ENCODE data around the gene CREB3L4. TPM values are rescaled to one million over a fixed set of nuclear protein-coding genes. Genes with fewer than 3 reads are reported as not detected.
"Not testable (repeated sequence)": the region's sequence is repeated elsewhere in the genome, so short reads cannot be mapped to it uniquely, and the experiment has no call there.

CREB3L4 gene
- total RNA-seq, 1 experiment from 2014 or later, result 9.0 TPM

DNA sequence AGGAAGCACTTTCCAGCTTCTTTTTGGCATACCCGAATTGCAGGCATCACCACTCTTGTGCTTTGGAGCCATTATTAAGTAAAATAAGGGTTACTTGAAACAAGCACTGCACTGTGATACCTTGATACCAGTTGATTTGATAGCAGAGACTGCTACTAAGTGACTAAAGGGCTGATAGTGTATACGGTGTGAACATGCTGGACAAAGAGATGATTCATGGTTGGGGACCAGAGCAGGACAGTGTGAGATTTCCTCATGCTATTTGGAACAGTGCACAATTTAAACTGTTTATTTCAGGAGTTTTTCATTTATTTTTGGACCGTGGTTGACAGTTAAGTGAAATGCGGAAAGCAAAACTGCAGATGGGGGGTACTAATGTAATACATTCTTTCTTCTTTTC lies 32.7 kb downstream of the CREB3L4 start:
- peaks cover 16% of the 10 kb centered on the region for H3K4me1 Mint-ChIP-seq (ENCODE audit: low read depth, unreplicated experiment)

GRCh38 chr1:154006136-154006535 lies 38.4 kb downstream of the CREB3L4 start:
- no peaks in the 10 kb centered on the region for H3K9me3 ChIP-seq
- no peaks in the 10 kb centered on the region for H3K9me3 Mint-ChIP-seq (ENCODE audit: unreplicated experiment)
- peaks cover 16% of the 10 kb centered on the region for H3K4me1 ChIP-seq
- H3K27me3 ChIP-seq (replicated peaks; ENCODE audit: control insufficient read depth, insufficient read depth, low read length), result no peaks in the 10 kb centered on the region
- H3K4me3 Mint-ChIP-seq (ENCODE audit: unreplicated experiment), result no peak overlapping the region
- POLR2A ChIA-PET, result no interaction called here
- no peak overlapping the region for H3K27ac Mint-ChIP-seq (ENCODE audit: unreplicated experiment)
- no peak overlapping the region for H3K4me3 ChIP-seq (ENCODE audit: low read depth, low read length)
- no TSS peak for BruUV-seq (replicated peaks)
- peaks cover 9% of the 10 kb centered on the region for H3K36me3 Mint-ChIP-seq (ENCODE audit: insufficient read depth, unreplicated experiment)
- intact Hi-C loops (cut with micrococcal nuclease; ENCODE audit: unreplicated experiment), result no loop called here
- H3K27me3 Mint-ChIP-seq (ENCODE audit: insufficient read depth, unreplicated experiment), result no peaks in the 10 kb centered on the region
- no peaks in the 10 kb centered on the region for H3K36me3 ChIP-seq (ENCODE audit: control insufficient read depth, insufficient read depth, low read length)
- no peak for DNase-seq
- CTCF ChIA-PET, result no interaction called here
- TF ChIP-seq CTCF (IDR thresholded peaks at IDR 0.05; ENCODE audit: insufficient read depth in 1 of 2, low read depth in 1 of 2, low read length in 1 of 2, severe bottlenecking in 1 of 2, unreplicated experiment in 1 of 2), result no peak
- H3K4me1 Mint-ChIP-seq (ENCODE audit: low read depth, unreplicated experiment), result peaks cover 16% of the 10 kb centered on the region

More for the DNA sequence above, 32.7 kb downstream of the CREB3L4 start:
- peaks cover 32% of the 10 kb centered on the region for H3K4me1 ChIP-seq
- BruUV-seq (replicated peaks), result no TSS peak
- intact Hi-C loops (cut with micrococcal nuclease; ENCODE audit: unreplicated experiment), result loop anchor here (5.0 kb wide), 3 partner anchors 102 to 272 kb away; partner anchors contain the start of gene HAX1
- ChIA-PET CTCF (no interaction called here), POLR2A (no interaction called here)
- Mint-ChIP-seq H3K36me3 (ENCODE audit: insufficient read depth, unreplicated experiment) (peaks cover 26% of the 10 kb centered on the region), H3K27me3 (ENCODE audit: insufficient read depth, unreplicated experiment) (no peaks in the 10 kb centered on the region), H3K27ac (ENCODE audit: unreplicated experiment) (peak overlapping the region; percentile 97), H3K9me3 (ENCODE audit: unreplicated experiment) (peaks cover 4% of the 10 kb centered on the region), H3K4me3 (ENCODE audit: unreplicated experiment) (no peak overlapping the region)
- no peak overlapping the region for H3K4me3 ChIP-seq (ENCODE audit: low read depth, low read length)
- H3K27me3 ChIP-seq (replicated peaks; ENCODE audit: control insufficient read depth, insufficient read depth, low read length), result no peaks in the 10 kb centered on the region
- no peak for TF ChIP-seq CTCF (IDR thresholded peaks at IDR 0.05; ENCODE audit: insufficient read depth in 1 of 2, low read depth in 1 of 2, low read length in 1 of 2, severe bottlenecking in 1 of 2, unreplicated experiment in 1 of 2)
- no peak for DNase-seq
- 0 out of 2 replicates have a peak, but pooled peaks cover 4% of the 10 kb centered on the region for H3K9me3 ChIP-seq
- H3K36me3 ChIP-seq (ENCODE audit: control insufficient read depth, insufficient read depth, low read length), result no peaks in the 10 kb centered on the region

DNA sequence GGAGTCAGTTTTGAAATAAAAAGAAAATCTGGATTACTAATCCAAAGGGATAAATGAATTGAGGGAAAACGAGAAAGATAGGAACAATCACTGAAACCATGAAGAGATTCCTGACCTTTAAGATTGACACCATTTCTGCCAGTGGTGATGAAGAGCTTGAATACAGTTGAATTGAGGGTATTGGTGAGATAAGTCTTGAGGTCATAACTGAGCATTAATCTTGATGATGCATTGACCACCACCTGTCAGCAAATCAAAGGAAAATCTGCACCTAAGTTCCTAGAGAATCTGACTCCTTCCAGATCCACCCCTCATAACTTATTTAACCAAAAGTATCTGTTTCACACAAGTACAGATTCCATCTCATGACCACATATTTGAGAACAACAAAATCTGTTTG lies 44.4 kb downstream of the CREB3L4 start:
- H3K4me1 Mint-ChIP-seq (ENCODE audit: low read depth, unreplicated experiment), result peaks cover 13% of the 10 kb centered on the region
- no peak overlapping the region for H3K4me3 Mint-ChIP-seq (ENCODE audit: unreplicated experiment)
- intact Hi-C loops (cut with micrococcal nuclease; ENCODE audit: unreplicated experiment), result no loop called here
- ChIA-PET POLR2A (no interaction called here), CTCF (no interaction called here)
- H3K9me3 ChIP-seq, result no peaks in the 10 kb centered on the region
- H3K36me3 Mint-ChIP-seq (ENCODE audit: insufficient read depth, unreplicated experiment), result no peaks in the 10 kb centered on the region
- BruUV-seq (replicated peaks), result no TSS peak
- H3K36me3 ChIP-seq (ENCODE audit: control insufficient read depth, insufficient read depth, low read length), result no peaks in the 10 kb centered on the region
- DNase-seq, result no peak
- TF ChIP-seq CTCF (IDR thresholded peaks at IDR 0.05; ENCODE audit: insufficient read depth in 1 of 2, low read depth in 1 of 2, low read length in 1 of 2, severe bottlenecking in 1 of 2, unreplicated experiment in 1 of 2), result no peak
- H3K27me3 ChIP-seq (replicated peaks; ENCODE audit: control insufficient read depth, insufficient read depth, low read length), result no peaks in the 10 kb centered on the region
- no peaks in the 10 kb centered on the region for H3K27me3 Mint-ChIP-seq (ENCODE audit: insufficient read depth, unreplicated experiment)
- H3K4me3 ChIP-seq (ENCODE audit: low read depth, low read length), result no peak overlapping the region
- H3K4me1 ChIP-seq, result peaks cover 6% of the 10 kb centered on the region; the same call in 1 of the 2 replicates
- H3K9me3 Mint-ChIP-seq (ENCODE audit: unreplicated experiment), result no peaks in the 10 kb centered on the region
- H3K27ac Mint-ChIP-seq (ENCODE audit: unreplicated experiment), result no peak overlapping the region

DNA sequence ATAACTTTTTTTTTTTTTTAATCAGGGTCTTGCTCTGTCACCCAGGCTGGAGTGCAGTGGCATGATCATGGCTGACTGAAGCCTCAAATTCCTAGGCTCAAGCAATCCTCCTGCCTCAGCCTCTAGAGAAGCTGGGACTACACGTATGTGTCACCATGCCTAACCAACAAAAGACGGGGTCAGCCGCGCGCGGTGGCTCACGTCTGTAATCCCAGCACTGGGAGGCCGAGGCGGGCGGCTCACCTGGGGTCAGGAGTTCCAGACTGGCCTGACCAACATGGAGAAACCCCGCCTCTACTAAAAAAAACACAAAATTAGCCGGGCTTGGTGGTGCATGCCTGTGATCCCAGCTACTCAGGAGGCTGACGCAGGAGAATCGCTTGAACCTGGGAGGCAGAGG lies 44.8 kb downstream of the CREB3L4 start:
- DNase-seq; CTCF ChIA-PET; H3K36me3 ChIP-seq (ENCODE audit: control insufficient read depth, insufficient read depth, low read length); H3K27me3 ChIP-seq (replicated peaks; ENCODE audit: control insufficient read depth, insufficient read depth, low read length); H3K4me3 ChIP-seq (ENCODE audit: low read depth, low read length); intact Hi-C loops (cut with micrococcal nuclease; ENCODE audit: unreplicated experiment); BruUV-seq (replicated peaks); H3K27me3 Mint-ChIP-seq (ENCODE audit: insufficient read depth, unreplicated experiment); H3K9me3 ChIP-seq; H3K4me1 ChIP-seq; H3K4me3 Mint-ChIP-seq (ENCODE audit: unreplicated experiment); H3K36me3 Mint-ChIP-seq (ENCODE audit: insufficient read depth, unreplicated experiment); POLR2A ChIA-PET; H3K27ac Mint-ChIP-seq (ENCODE audit: unreplicated experiment); H3K9me3 Mint-ChIP-seq (ENCODE audit: unreplicated experiment): not testable (repeated sequence)
- peaks cover 13% of the 10 kb centered on the region for H3K4me1 Mint-ChIP-seq (ENCODE audit: low read depth, unreplicated experiment)
